CD4-positive, alpha-beta T cell treated with Interleukin-6 for 4 hours (primary cell): ENCODE data around the gene ZNF627.
"Not testable (repeated sequence)": the region's sequence is repeated elsewhere in the genome, so short reads cannot be mapped to it uniquely, and the experiment has no call there.

Source experiments
- DNase-seq: peaks from one replicate; pipeline ENCODE4 v3.0.0-alpha.2; 2020; ENCODE audit warnings: mixed read lengths

ZNF627 gene

GRCh38 chr19:11633223-11633622 lies 35.9 kb downstream of the ZNF627 start:
- DNase-seq, result no peak

GRCh38 chr19:11634018-11634662 lies 36.9 kb downstream of the ZNF627 start:
- not testable (repeated sequence) for DNase-seq

- no peak for DNase-seq
These were observed 41.9 kb downstream of the ZNF627 start for GRCh38 chr19:11639245-11639601.

- DNase-seq, result peak; percentile 80
These were observed 42.6 kb downstream of the ZNF627 start for GRCh38 chr19:11639602-11640471.

- no peak for DNase-seq
These were observed 44.0 kb downstream of the ZNF627 start for GRCh38 chr19:11641244-11641643.

GRCh38 chr19:11642902-11643301 lies 45.6 kb downstream of the ZNF627 start:
- no peak for DNase-seq

DNA sequence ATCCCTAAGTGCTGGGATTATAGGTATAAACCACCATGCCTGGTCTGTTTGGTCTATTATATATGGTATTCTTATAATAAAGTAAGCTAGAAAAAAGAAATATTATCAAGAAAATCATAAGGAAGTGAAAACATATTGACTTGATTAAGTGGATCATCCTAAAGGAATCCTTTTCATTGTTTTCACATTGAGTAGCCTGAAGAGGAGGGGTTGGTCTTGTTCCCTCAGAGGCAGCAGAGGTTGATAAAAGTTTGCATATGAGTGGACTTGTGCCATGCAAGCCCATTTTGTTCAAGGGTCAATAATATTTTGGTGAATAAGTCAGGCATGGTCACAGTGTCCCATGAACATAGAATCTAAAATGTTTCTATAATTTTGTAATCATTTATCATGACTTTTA lies 52.7 kb downstream of the ZNF627 start:
- no peak for DNase-seq

- no peak for DNase-seq
These were observed 53.8 kb downstream of the ZNF627 start for GRCh38 chr19:11651062-11651461.

DNA sequence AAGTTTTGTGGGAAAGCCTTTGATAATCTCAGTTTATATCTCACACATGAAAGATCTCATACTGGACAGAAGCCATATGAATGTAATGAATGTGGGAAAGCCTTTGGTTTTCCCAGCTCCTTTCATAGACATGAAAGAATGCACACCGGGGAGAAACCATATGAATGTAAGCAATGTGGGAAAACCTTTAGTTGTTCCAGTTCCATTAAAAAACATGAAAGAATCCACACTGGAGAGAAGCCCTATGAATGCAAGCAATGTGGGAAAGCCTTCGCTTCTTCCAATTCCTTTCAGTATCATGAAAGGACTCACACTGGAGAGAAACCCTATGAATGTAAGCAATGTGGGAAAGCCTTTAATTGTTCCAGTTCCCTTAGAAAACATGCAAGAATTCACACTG lies 54.8 kb downstream of the ZNF627 start:
- DNase-seq, result no peak

GRCh38 chr19:11652492-11652891 lies 55.2 kb downstream of the ZNF627 start:
- DNase-seq, result no peak

DNA sequence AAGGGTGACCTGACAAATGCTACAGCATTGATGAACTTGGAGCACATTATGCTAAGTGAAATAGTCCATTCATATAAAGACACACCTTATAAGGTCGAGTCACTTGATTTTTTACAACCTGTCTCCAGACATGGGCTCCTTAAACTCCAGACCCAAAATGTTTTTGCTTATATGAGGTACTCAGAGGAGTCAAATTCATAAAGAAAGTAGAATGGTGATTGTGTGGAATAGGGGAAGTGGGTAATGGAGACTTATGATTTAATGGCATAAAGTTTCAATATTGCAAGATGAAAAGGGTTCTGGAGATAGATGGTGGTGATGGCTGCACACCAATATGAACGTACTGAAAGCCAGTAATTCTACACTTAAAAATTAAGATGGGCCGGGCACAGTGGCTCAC lies 59.3 kb downstream of the ZNF627 start:
- no peak for DNase-seq

GRCh38 chr19:11657307-11657706 lies 60.0 kb downstream of the ZNF627 start:
- no peak for DNase-seq

DNA sequence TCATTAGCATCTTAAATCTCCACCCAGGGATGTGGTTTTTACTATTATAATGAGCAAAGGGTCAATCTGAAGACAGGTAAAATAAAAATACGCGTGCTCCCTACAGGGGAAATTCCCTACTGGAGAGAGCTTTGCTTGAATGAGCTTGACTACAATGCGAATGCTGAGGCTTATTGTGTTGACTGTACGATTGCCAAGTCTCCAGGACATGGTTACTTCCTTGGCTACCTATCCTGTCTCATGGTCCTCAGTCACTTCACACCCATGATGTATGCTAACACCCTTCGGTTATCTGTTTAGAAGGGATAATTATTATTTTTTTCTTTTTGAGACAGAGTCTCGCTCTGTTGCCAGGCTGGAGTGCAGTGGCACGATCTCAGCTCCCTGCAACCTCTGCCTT lies 61.7 kb downstream of the ZNF627 start:
- DNase-seq, result no peak

DNA sequence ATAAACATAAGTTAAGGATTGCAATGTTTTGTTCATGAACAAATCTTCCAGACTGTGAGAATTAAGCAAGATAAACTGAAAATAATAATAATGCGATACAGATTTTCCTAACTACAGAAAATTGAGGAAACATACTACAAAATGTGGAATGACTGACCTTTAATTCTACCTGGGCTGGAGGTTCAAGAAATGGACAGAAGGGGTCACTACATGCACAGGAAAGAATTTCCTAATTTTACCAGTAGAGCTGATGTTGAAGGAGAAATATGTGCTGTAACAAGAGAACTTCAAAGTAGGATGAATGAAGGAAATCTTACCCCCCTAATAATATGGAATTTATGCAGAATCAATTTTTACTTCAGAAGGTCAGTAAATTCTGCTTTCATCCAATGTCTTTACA lies 62.3 kb downstream of the ZNF627 start:
- DNase-seq, result no peak

- DNase-seq, result no peak
These were observed 65.0 kb downstream of the ZNF627 start for GRCh38 chr19:11662278-11662677.

DNA sequence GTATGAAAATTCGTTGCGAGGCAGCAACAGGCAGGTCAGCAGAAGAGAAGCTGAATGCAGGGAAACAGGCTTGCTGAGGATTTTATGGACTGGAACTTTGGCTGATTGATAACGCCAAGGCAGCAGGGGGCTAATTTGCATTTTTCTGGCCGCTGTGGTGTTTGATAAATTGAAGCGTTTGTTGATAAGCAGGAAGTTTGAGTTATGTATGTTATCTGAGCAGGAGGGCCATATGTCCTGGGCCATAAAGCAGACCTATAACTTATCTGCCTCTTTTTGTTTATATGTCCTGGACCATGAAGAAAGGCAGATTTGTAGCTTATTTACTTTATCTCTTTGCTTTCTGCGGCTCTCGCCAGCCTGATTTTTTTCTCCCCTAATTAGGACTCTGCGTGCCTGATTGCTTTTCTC lies 65.9 kb downstream of the ZNF627 start:
- DNase-seq, result no peak
